IPS DF 4.7 (cell line): ENCODE data around the gene OSTC.

Source experiments
- DNase-seq: peaks from one replicate; pipeline ENCODE4 v3.0.0-alpha.2; 2013; ENCODE audit warnings: low spot score; ENCODE audit errors: extremely low read depth

Gene OSTC

DNA sequence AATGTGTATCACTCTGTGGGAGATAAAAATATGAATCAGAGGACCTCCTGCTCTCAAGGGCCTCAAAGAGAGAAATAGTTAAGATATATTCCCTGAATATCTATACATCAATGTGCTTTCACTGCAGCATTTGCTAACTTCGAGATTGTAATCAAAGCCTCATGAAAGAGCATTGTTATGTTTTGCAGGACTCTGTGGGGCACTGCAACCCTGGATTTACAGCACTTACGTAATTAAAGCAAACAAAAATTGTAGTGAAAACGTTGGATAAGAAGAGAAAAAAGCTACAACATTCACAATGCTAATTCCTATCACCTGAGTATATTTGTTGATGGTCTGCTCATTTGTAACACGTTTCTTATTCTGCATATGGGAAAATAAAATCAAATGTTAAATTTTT lies 64.5 kb downstream of the OSTC start:
- no peak for DNase-seq

DNA sequence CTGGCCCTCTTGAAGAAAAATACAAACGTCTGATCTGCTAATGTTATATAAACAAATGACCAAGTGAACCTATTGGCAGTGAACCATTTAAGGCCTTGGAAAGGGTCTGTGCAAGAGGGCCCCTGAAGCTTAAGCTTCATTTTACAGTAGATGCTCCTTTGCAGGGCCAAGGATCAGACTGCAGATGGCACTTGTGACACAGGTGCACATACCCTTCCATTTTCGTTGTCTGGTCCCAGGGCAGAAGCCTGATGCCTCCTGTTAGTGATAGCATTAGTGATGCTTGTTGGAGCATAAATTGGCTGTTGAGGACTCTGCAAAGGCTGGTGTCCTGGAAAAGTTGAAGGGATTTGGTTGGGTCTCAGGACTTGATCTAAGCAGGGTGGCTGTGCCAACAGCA lies 65.9 kb downstream of the OSTC start:
- DNase-seq = no peak

DNA sequence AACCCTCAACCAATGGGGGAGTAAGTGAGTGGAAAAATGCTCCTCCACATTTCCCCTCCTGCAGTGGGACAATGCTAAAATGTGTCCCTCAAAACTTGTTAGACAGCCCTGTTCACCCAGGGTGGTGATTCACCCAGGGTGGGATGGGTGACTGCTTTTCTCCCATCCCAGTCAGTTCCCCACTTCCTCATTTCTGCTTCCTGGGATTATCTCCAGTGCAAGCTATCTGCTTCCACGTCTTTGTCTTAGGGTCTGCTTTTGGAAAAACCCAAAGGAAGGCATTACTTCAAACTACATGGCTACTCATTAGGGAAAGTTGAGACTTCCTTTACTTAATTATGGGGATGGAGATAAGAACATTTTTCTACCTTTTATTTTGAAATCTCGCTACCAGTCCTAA lies 67.0 kb downstream of the OSTC start:
- no peak for DNase-seq
